IPS DF 6.9 (cell line): ENCODE data around the gene DSC1.
"Not testable (repeated sequence)": the region's sequence is repeated elsewhere in the genome, so short reads cannot be mapped to it uniquely, and the experiment has no call there.

Experiments
- DNase-seq: peaks from one replicate; pipeline ENCODE4 v3.0.0-alpha.2; 2013; ENCODE audit warnings: low read depth, low spot score
- H3K27ac ChIP-seq: one replicate; pipeline ENCODE4 v1.5.1; 2013; ENCODE audit warnings: low read length, control low read depth
- H3K27me3 ChIP-seq: 2 replicates; pipeline ENCODE4 v1.6.1; 2013; ENCODE audit warnings: mild to moderate bottlenecking, low read length; ENCODE audit not compliant: control insufficient read depth, insufficient read depth
- H3K36me3 ChIP-seq: 2 replicates; pipeline ENCODE4 v1.6.1; 2013; ENCODE audit warnings: low read length; ENCODE audit not compliant: control insufficient read depth, insufficient read depth
- H3K4me1 ChIP-seq: 2 replicates; pipeline ENCODE4 v1.6.1; 2013; ENCODE audit warnings: low read length; ENCODE audit not compliant: control insufficient read depth, insufficient read depth
- H3K4me3 ChIP-seq: 2 replicates; pipeline ENCODE4 v1.5.1; 2013; ENCODE audit warnings: mild to moderate bottlenecking, low read length
- H3K9me3 ChIP-seq: 2 replicates; pipeline ENCODE4 v1.6.1; 2013; ENCODE audit warnings: low read length, inconsistent platforms; ENCODE audit not compliant: control insufficient read depth, insufficient read depth
- WGBS: extraction: QIAGEN DNeasy Blood & Tissue Kit; methylation state at CpG from one replicate; pipeline ENCODE4 v1.1.7; 2013; ENCODE audit warnings: mixed read lengths, missing lambda C conversion rate; ENCODE audit not compliant: insufficient read length, insufficient coverage; 5-methylcytosine and 5-hydroxymethylcytosine counted together

Gene DSC1

DNA sequence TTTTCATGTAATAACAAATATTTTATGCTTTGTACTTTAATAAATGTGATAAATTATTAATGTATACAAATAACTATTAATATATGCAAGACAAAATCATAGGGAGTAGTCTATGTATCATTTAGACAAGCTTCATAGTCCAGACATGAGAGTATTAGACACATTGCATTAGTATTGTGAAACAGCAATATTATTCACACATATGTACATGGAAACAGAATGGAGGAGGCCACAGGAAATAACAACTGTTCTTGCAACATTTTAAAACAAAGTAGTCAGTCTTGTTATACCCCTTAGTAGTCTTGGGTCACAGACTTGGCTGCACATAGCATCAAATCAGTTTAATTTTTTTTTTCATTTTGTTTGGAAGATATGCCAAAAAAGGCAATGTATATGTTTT is 15.8 kb downstream of the DSC1 start:
- H3K36me3 ChIP-seq: no peaks in the 10 kb centered on the region
- no peak for DNase-seq
- H3K4me1 ChIP-seq: no peaks in the 10 kb centered on the region

DNA sequence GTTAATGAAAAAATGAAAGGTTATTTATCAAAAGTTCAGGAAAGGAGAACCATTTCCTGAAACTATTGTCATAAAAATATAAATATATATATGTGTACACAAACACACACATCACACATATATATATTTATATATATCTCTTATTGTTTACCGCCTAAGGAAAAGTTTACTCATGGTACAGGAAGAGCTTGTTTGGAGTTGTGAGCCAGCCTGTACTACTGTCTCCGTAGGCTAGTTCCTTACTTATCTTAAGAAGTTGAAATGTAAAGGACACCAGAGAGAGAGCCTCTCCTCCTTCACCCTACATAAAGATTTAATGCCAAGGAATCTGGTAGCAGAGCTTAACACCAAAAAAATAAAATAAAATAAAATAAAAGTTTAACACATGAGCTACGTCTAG is 19.6 kb downstream of the DSC1 start:
- Histone ChIP-seq H3K4me3 (no peak overlapping the region), H3K9me3 (no peaks in the 10 kb centered on the region), H3K36me3 (no peaks in the 10 kb centered on the region), H3K27me3 (no peaks in the 10 kb centered on the region), H3K27ac (no peak overlapping the region), H3K4me1 (no peaks in the 10 kb centered on the region)
- no CpG with 5 or more reads among the region's 3 CpGs for WGBS
- DNase-seq: no peak

More for the DNA sequence above, 15.8 kb downstream of the DSC1 start:
- no peak overlapping the region for H3K27ac ChIP-seq
- no peaks in the 10 kb centered on the region for H3K27me3 ChIP-seq
- no peak overlapping the region for H3K4me3 ChIP-seq
- H3K9me3 ChIP-seq: no peaks in the 10 kb centered on the region

DNA sequence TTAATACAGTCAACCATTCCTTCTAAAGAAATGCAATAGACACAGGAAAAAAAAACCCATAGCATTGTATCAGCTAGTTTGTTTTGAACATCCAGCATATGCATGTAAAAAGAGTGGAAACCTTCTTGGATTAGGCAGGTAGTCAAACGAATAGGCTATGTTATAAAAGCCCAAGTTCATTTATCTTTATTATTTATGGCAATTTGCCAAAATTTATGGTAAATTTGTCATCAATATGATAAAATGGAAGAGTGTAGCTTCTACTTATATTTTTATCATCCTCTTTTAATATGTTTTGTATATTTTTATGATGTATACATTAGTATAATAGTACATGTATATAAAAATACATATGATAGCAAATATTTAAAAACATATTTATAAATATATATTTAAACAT is 23.9 kb downstream of the DSC1 start:
- Histone ChIP-seq H3K9me3 (no peaks in the 10 kb centered on the region), H3K36me3 (no peaks in the 10 kb centered on the region), H3K4me1 (no peaks in the 10 kb centered on the region), H3K4me3 (no peak overlapping the region), H3K27ac (no peak overlapping the region), H3K27me3 (no peaks in the 10 kb centered on the region)
- no CpG with 5 or more reads among the region's 1 CpG for WGBS
- DNase-seq: no peak

- no CpG with 5 or more reads among the region's 4 CpGs for WGBS
- Histone ChIP-seq H3K9me3 (no peaks in the 10 kb centered on the region), H3K36me3 (no peaks in the 10 kb centered on the region), H3K27me3 (no peaks in the 10 kb centered on the region), H3K4me1 (no peaks in the 10 kb centered on the region), H3K4me3 (no peak overlapping the region), H3K27ac (no peak overlapping the region)
- no peak for DNase-seq
Observed at GRCh38 chr18:31134988-31135529, 27.6 kb downstream of the DSC1 start.

- no peak for DNase-seq
- Histone ChIP-seq H3K4me1 (no peaks in the 10 kb centered on the region), H3K4me3 (no peak overlapping the region), H3K27me3 (no peaks in the 10 kb centered on the region), H3K36me3 (no peaks in the 10 kb centered on the region), H3K27ac (no peak overlapping the region), H3K9me3 (no peaks in the 10 kb centered on the region)
- WGBS: no CpG with 5 or more reads among the region's 1 CpG
Observed at GRCh38 chr18:31129398-31130115, 33.1 kb downstream of the DSC1 start.

DNA sequence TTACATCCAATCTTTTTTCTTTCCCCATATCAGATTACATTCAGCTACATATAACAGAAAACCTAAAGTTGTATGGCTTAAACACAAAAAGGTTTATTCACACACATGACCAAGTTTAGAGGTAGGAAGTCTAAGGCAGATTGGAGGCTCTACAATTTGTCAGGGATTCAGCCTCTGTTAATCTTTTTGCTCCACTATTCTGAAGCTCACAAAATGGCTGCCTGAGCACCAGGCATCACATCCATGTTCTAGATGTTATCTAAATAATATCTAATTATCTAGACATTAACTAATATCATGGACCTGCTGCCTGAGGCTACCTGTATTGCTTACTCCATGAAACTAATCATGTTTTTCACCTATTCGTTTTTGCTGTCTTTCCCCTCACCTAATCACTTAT is 36.8 kb downstream of the DSC1 start:
- no peaks in the 10 kb centered on the region for H3K36me3 ChIP-seq
- no CpG with 5 or more reads among the region's 1 CpG for WGBS
- no peak overlapping the region for H3K27ac ChIP-seq
- no peaks in the 10 kb centered on the region for H3K9me3 ChIP-seq
- H3K4me1 ChIP-seq: no peaks in the 10 kb centered on the region
- DNase-seq: no peak
- no peak overlapping the region for H3K4me3 ChIP-seq
- H3K27me3 ChIP-seq: no peaks in the 10 kb centered on the region

GRCh38 chr18:31123125-31123524 is 39.5 kb downstream of the DSC1 start:
- no CpG with 5 or more reads among the region's 2 CpGs for WGBS
- H3K9me3 ChIP-seq, H3K36me3 ChIP-seq, H3K4me3 ChIP-seq, H3K27ac ChIP-seq, H3K4me1 ChIP-seq, DNase-seq, H3K27me3 ChIP-seq: not testable (repeated sequence)

- H3K4me1 ChIP-seq: peaks cover 2% of the 10 kb centered on the region; the same call in 1 of the 2 replicates
- H3K4me3 ChIP-seq: no peak overlapping the region
- WGBS: no CpG with 5 or more reads among the region's 2 CpGs
- no peaks in the 10 kb centered on the region for H3K27me3 ChIP-seq
- H3K36me3 ChIP-seq: no peaks in the 10 kb centered on the region
- H3K27ac ChIP-seq: no peak overlapping the region
- H3K9me3 ChIP-seq: no peaks in the 10 kb centered on the region
- DNase-seq: no peak
Observed at GRCh38 chr18:31120594-31120993, 42.1 kb downstream of the DSC1 start.

- no peak overlapping the region for H3K4me3 ChIP-seq
- H3K9me3 ChIP-seq: no peaks in the 10 kb centered on the region
- DNase-seq: no peak
- no peak overlapping the region for H3K27ac ChIP-seq
- no peaks in the 10 kb centered on the region for H3K36me3 ChIP-seq
- H3K27me3 ChIP-seq: no peaks in the 10 kb centered on the region
- WGBS: 100% methylated on average over 1 of the region's 2 CpGs
- peaks cover 2% of the 10 kb centered on the region; the same call in 1 of the 2 replicates for H3K4me1 ChIP-seq
Observed at GRCh38 chr18:31116853-31117595, 45.6 kb downstream of the DSC1 start.

DNA sequence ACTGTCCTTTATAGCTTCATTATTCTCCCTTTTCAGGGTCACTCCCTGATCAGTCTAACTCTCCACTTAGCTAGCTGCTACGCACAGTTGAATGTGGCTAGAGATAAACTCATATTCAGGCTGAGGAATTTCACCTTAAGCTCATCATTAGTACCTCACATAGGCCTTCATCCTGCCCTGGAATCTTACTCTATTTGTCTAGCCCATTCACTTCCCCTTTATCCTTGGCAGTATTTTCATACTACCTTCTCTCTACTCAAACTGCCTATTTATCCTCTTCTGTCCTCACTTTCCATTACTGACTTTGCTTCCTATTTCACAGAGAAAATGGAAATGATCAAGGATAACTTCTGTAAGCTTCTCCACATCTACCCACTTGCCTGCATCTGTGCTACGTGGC is 49.9 kb downstream of the DSC1 start:
- no peaks in the 10 kb centered on the region for H3K36me3 ChIP-seq
- H3K4me1 ChIP-seq: no peaks in the 10 kb centered on the region
- no peak overlapping the region for H3K27ac ChIP-seq
- no peak overlapping the region for H3K4me3 ChIP-seq
- no peaks in the 10 kb centered on the region for H3K9me3 ChIP-seq
- no peaks in the 10 kb centered on the region for H3K27me3 ChIP-seq
- DNase-seq: no peak
- no CpG with 5 or more reads among the region's 2 CpGs for WGBS
